ENCODE results near the gene ODAD4.

The ODAD4 gene, protein sequence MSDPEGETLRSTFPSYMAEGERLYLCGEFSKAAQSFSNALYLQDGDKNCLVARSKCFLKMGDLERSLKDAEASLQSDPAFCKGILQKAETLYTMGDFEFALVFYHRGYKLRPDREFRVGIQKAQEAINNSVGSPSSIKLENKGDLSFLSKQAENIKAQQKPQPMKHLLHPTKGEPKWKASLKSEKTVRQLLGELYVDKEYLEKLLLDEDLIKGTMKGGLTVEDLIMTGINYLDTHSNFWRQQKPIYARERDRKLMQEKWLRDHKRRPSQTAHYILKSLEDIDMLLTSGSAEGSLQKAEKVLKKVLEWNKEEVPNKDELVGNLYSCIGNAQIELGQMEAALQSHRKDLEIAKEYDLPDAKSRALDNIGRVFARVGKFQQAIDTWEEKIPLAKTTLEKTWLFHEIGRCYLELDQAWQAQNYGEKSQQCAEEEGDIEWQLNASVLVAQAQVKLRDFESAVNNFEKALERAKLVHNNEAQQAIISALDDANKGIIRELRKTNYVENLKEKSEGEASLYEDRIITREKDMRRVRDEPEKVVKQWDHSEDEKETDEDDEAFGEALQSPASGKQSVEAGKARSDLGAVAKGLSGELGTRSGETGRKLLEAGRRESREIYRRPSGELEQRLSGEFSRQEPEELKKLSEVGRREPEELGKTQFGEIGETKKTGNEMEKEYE

GRCh38 chr17:41930009-41930832 is at the start of gene ODAD4:
Gene ODAD4 (plus strand): TSS chr17:41930617. CDS start chr17:41930724, 107 bp downstream.
- peak; percentile 96 for DNase-seq

- no peak for DNase-seq
These were observed 47.7 kb upstream of the ODAD4 start for GRCh38 chr17:41882756-41883155.

- DNase-seq, result no peak
These were observed 44.7 kb upstream of the ODAD4 start for GRCh38 chr17:41885733-41886132.

DNA sequence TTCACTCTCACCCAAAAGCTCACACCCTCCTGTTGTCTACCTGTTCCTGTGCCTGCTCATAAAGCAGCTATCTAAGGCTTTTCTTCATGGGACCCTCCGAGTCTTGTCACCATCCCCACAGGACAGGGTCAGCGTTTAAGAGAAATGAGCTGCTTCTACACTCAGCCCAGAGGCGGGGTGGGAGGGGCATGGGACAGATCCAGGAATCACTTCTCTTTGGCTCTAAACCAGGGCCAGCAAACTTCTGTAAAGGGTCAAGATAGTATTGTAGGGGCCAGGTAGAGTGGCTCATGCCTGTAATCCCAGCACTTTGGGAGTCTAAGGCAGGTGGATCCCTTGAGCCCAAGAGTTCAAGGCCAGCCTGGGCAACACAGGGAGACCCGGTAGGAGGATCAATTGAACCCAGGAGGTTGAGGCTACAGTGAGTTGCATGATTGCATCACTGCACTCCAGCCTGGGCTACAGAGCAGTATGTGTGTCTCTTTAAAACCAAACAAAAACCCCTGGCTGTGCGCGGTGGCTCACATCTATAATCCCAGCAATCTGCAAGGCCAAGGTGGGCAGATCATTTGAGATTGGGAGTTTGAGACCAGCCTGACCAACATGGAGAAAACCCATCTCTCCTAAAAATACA is 42.0 kb upstream of the ODAD4 start:
- DNase-seq, result no peak

- no peak for DNase-seq
These were observed 39.0 kb upstream of the ODAD4 start for GRCh38 chr17:41891135-41892020.

GRCh38 chr17:41892021-41892376 is 38.4 kb upstream of the ODAD4 start:
- no peak for DNase-seq

- no peak for DNase-seq
These were observed 37.0 kb upstream of the ODAD4 start for GRCh38 chr17:41893384-41893783.

DNA sequence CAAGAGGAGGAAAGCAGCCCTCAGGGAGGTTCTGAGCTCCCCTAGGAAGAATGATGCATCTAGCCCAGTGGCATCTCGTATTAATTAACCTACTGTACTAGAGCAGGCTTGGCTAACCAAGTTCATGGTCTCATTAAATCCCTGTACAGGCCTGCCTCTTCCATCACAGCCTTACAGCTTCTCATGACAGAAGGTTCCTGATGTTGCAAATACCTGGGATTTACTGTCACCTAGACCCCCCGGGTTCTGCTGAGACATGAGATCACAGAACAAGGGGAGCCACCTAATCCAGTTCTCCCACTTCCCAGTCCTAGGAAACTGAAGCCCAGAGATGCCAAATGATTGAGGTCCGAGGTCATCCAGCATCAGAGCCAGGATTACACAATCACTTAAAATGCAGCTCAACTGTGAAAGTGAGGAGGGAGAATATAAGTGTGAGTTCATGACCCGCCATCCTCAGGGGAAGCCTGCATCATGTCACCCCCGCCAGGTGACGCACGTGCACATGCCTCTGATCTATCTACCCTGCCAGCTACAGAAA is 35.6 kb upstream of the ODAD4 start:
- peak; percentile 67 for DNase-seq

DNA sequence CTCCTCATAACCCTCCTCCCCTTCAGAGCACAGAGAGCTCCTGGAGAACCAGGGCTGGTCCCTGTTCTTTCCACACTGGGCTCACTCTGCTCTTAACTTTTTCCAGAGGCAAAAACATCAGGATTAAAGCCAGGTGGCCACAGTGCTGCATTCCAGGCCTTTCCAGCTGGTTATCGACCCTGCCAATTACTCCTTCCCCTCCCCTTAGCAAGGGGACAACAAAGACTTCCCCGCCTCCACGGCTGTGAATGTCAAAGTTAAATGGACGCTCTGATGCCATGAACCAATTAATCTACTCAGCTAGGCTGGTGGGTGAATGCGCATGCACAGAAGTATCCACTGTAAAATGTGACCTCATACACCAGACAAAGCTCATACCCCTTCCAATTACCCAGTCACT is 34.8 kb upstream of the ODAD4 start:
- no peak for DNase-seq

- no peak for DNase-seq
These were observed 33.7 kb upstream of the ODAD4 start for GRCh38 chr17:41896726-41897125.

GRCh38 chr17:41901646-41902045 is 28.8 kb upstream of the ODAD4 start:
- no peak for DNase-seq

GRCh38 chr17:41904242-41904841 is 26.1 kb upstream of the ODAD4 start:
- no peak for DNase-seq

DNA sequence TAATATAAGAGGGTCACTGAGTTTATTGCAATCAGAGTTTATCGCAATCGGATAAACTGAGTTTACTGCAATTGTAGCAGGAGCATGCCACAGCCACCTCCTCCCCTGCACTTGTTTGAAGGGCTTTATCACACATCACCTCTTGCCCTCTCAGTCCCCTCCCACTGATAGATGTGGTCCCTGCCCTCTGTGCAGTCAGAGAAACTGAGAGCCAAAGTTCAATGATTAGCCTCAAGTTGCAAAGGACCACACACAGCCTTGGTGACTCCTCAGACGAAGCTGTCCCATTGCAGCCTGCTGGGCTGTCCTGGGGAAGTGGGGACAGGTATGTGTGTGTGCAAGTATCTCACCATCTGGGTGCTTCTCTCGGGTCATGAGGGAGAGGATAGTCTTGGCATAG is 25.2 kb upstream of the ODAD4 start:
- DNase-seq, result no peak

DNA sequence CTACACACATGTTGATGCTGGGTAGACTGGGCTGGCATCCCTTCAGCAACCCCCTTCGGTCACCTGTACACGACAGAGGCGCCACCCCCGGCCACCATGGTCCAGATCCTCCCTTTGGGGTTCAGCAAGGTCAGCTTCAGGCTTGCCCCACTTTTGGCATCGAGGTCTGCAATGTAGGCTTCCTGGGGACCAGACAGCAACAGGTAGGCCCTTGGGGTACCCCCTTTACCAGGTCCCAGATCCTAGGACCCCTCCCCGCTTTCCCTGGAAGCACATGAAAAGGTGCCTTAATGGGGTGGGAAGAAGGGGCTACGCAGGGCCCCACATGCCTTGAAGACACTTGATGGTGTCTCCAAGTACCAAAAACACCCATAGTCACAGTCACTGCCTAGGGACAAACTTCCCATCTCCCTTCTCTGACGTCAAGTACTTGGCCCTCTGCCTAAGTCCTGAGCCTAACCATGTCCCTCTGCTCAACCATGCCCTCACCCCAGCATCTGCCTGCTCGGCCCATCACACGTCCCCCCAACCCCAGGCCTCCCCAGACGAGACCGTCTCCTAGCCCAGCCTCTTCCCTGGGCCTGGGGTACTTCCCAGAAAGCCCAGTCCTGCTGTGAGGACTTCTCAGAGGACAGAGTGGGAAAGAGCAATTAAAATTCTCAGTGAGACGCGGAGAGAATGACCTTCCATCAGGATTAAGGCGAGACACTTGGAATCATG is 23.8 kb upstream of the ODAD4 start:
- no peak for DNase-seq

- DNase-seq, result peak; percentile 41
These were observed 23.2 kb upstream of the ODAD4 start for GRCh38 chr17:41907185-41907556.

DNA sequence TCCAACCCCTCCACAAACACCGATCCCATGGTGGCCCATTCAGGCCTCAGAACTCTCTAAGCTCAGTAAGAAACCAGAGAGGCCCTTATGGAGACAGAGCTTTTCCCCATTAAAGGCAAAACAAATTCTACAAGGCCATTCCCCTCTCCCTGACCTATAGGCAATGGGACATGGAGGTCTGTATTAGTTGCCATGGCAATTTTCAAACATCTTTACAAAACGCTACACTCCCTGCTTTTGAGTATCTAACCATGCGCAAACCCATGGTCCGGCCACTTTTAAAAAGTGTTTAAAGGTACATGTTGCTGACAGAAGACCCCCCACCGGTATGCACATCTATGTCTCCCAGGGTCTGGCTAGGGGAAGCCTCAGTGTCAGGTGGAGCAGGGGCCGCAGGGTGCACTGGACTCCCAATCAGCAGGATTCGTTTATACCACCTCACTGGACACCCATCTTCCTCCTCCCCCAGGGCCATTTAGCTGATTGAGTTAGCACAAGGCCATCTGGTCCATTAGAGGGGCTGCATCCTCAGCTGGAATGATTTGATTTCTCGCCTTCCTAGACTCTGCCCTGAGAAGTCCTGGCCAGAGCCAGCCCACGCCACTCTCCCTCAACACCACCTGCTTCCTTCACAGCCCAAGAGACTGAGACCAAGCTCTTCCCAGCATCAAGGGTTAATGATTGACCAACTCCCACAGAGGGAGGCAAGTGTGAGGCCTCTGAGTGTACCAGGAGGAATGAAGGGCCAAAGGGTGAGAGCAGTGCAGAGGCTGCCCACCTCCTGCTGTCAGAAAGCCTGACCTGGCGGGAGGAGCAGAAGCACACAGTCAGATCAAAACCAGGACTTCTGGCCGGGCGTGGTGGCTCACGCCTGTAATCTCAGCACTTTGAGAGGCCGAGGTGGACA is 22.5 kb upstream of the ODAD4 start:
- DNase-seq, result no peak

GRCh38 chr17:41909088-41909487 is 21.3 kb upstream of the ODAD4 start:
- no peak for DNase-seq

DNA sequence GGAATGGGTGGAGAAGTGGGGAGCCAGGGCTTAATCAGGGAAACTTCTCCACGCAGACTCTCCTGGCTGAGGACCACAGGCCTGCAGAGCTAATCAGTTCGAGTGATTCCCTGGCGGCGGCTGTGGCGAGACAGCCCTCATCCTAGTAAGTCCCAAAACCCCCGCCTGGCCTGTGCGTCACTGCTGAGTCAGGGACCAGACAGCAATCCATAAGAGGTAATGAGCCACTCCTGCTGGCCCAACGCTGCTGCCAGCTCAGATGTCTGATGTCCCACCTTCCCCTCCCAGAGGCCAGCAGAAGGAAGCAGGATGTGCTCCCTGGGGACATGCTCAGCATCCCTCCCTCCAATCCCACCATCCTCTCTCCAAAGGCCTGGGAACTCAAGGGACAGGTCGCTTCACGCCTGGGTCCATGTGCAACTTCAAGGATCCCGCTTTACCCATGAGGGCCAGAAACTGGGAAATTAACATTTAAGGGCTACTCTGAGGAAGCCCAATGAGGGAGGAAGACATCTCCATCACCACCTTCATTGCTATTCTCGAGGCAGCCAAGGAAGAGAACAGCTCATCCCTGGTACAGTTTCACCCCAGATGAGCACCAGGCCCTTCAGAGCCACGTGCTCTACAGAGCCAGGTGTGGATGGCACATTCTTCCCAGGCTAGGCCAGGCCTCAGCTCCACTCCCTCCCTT is 19.6 kb upstream of the ODAD4 start:
- DNase-seq, result peak; percentile 94

- no peak for DNase-seq
These were observed 17.5 kb upstream of the ODAD4 start for GRCh38 chr17:41912925-41913324.

Data from T1000 (cell line).